ENCODE measurements around the gene CDC25A. TPM values are rescaled to one million over a fixed set of nuclear protein-coding genes. Genes with fewer than 3 reads are reported as not detected.

CDC25A gene
- total and polyA plus RNA-seq, 2 experiments from 2014 or later: 5.5 to 7.9 TPM

DNA sequence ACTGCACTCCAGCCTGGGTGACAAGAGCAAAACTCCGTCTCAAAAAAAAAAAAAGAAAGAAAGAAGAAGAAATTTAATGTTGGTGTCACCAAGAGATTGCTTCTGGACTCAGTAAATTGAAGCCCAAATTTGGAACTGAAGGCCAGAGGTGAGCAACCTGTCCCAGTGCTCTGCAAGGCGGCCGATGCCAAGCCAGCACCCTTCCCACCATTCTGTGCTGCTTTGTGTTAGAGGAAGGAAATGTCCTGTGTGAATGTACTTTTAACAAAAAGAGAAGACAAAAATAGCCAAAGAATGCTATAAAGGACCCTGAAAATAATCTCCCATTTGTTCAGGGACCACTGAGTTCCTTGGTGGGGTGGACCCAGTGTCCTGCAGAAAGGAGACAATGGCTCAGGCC is 44.6 kb downstream of the CDC25A start:
- H3K4me1 ChIP-seq (ENCODE audit: insufficient read depth): no peaks in the 10 kb centered on the region
- H3K9me2 ChIP-seq (replicated peaks; ENCODE audit: insufficient read depth): no peaks in the 10 kb centered on the region
- no peaks in the 10 kb centered on the region for H3K36me3 ChIP-seq (replicated peaks; ENCODE audit: insufficient read depth, low read depth)
- no peak overlapping the region for H3K27ac ChIP-seq
- H3K4me3 ChIP-seq: no peak overlapping the region
- H3K27me3 ChIP-seq: no peaks in the 10 kb centered on the region
- no peaks in the 10 kb centered on the region for H3K9me3 ChIP-seq (ENCODE audit: low read depth)
- no peak for DNase-seq (ENCODE audit: low spot score)
- 93% methylated on average over 3 of the region's 3 CpGs for WGBS (ENCODE audit: low lambda C conversion rate, missing lambda C conversion rate)
- H3K4me2 ChIP-seq: no peak overlapping the region
- no peak overlapping the region for H2AFZ ChIP-seq
- H3K79me2 ChIP-seq: no peaks in the 10 kb centered on the region
- TF ChIP-seq EZH2phosphoT487 (IDR thresholded peaks at IDR 0.05; ENCODE audit: low read depth, severe bottlenecking, unreplicated experiment) (no peak), EZH2 (IDR thresholded peaks at IDR 0.05; ENCODE audit: borderline replicate concordance) (no peak)
- H4K20me1 ChIP-seq (ENCODE audit: insufficient read depth, poor library complexity, severe bottlenecking): no peaks in the 10 kb centered on the region

DNA sequence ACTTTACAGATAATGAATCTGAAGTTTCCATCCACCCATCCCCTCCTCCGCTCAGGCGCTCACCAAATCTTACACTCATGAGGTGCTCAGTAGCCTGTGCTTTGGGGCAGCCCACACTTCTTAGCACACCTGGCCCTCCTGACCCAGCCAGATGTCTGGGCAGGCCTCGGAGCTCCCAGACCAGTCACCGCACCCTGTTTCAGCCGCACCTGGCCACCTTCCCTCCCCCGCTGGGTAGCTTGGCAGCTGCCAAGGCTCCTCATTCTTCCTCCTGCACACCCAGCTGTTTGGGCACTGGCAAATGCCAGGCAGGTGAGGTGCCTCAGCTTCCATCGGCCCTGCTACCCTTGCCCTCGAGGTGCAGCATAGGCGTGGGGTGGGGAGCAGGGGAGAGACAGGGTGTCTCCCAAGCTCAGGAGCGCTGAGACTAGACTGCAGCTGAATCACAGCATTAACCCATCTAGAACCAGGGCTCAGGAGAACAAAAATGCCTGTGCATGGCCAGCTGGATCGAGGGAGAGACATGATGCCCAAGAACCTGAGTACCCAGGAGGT is 45.8 kb downstream of the CDC25A start:
- Histone ChIP-seq H3K4me1 (ENCODE audit: insufficient read depth) (no peaks in the 10 kb centered on the region), H3K4me2 (no peak overlapping the region)

DNA sequence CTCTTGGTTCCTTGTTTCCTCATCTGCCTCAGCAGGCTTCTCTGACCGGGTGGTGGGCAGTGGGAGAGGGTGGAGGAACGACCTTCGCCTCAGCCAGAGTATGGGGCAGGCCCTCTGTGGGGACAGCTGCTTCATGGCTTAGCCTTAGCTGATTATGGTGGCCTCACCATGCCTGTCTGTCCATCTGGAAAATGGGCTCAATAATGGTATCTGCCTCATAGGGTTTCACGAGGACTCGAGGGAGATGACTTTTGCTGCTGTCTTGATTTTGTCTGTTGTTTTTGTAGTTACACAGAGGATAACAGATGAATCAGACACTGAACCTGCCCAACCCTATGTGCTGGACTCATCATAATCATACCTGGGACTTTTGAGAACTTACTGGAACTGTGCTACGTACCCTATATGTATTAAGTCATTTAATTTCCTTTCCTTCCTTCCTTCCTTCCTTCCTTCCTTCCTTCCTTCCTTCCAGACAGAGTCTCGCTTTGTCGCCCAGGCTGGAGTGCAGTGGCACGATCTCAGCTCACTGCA is 46.5 kb downstream of the CDC25A start:
- Histone ChIP-seq H3K27ac (no peak overlapping the region), H3K4me1 (ENCODE audit: insufficient read depth) (no peaks in the 10 kb centered on the region), H3K27me3 (no peaks in the 10 kb centered on the region), H3K79me2 (no peaks in the 10 kb centered on the region), H3K4me3 (no peak overlapping the region), H2AFZ (no peak overlapping the region), H3K4me2 (no peak overlapping the region), H4K20me1 (ENCODE audit: insufficient read depth, poor library complexity, severe bottlenecking) (no peaks in the 10 kb centered on the region), H3K9me2 (replicated peaks; ENCODE audit: insufficient read depth) (no peaks in the 10 kb centered on the region), H3K36me3 (replicated peaks; ENCODE audit: insufficient read depth, low read depth) (no peaks in the 10 kb centered on the region), H3K9me3 (ENCODE audit: low read depth) (no peaks in the 10 kb centered on the region)
- no peak for DNase-seq (ENCODE audit: low spot score)
- 96% methylated on average over 9 of the region's 9 CpGs for WGBS (ENCODE audit: low lambda C conversion rate, missing lambda C conversion rate)
- no peak for TF ChIP-seq EZH2 (IDR thresholded peaks at IDR 0.05; ENCODE audit: borderline replicate concordance)
- TF ChIP-seq, protein P1, sequence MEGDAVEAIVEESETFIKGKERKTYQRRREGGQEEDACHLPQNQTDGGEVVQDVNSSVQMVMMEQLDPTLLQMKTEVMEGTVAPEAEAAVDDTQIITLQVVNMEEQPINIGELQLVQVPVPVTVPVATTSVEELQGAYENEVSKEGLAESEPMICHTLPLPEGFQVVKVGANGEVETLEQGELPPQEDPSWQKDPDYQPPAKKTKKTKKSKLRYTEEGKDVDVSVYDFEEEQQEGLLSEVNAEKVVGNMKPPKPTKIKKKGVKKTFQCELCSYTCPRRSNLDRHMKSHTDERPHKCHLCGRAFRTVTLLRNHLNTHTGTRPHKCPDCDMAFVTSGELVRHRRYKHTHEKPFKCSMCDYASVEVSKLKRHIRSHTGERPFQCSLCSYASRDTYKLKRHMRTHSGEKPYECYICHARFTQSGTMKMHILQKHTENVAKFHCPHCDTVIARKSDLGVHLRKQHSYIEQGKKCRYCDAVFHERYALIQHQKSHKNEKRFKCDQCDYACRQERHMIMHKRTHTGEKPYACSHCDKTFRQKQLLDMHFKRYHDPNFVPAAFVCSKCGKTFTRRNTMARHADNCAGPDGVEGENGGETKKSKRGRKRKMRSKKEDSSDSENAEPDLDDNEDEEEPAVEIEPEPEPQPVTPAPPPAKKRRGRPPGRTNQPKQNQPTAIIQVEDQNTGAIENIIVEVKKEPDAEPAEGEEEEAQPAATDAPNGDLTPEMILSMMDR (IDR thresholded peaks at IDR 0.05; ENCODE audit: poor library complexity): no peak
- no peak for TF ChIP-seq EZH2phosphoT487 (IDR thresholded peaks at IDR 0.05; ENCODE audit: low read depth, severe bottlenecking, unreplicated experiment)

More for the DNA sequence above, 45.8 kb downstream of the CDC25A start:
- DNase-seq (ENCODE audit: low spot score): no peak
- Histone ChIP-seq H3K27me3 (no peaks in the 10 kb centered on the region), H3K4me3 (no peak overlapping the region), H3K9me2 (replicated peaks; ENCODE audit: insufficient read depth) (no peaks in the 10 kb centered on the region), H4K20me1 (ENCODE audit: insufficient read depth, poor library complexity, severe bottlenecking) (no peaks in the 10 kb centered on the region), H3K36me3 (replicated peaks; ENCODE audit: insufficient read depth, low read depth) (no peaks in the 10 kb centered on the region), H2AFZ (no peak overlapping the region), H3K79me2 (no peaks in the 10 kb centered on the region), H3K9me3 (ENCODE audit: low read depth) (no peaks in the 10 kb centered on the region), H3K27ac (no peak overlapping the region)
- TF ChIP-seq EZH2 (IDR thresholded peaks at IDR 0.05; ENCODE audit: borderline replicate concordance): no peak
- no peak for TF ChIP-seq EZH2phosphoT487 (IDR thresholded peaks at IDR 0.05; ENCODE audit: low read depth, severe bottlenecking, unreplicated experiment)
- TF ChIP-seq, protein P1 (IDR thresholded peaks at IDR 0.05; ENCODE audit: poor library complexity): no peak
- 93% methylated on average over 11 of the region's 11 CpGs for WGBS (ENCODE audit: low lambda C conversion rate, missing lambda C conversion rate)

DNA sequence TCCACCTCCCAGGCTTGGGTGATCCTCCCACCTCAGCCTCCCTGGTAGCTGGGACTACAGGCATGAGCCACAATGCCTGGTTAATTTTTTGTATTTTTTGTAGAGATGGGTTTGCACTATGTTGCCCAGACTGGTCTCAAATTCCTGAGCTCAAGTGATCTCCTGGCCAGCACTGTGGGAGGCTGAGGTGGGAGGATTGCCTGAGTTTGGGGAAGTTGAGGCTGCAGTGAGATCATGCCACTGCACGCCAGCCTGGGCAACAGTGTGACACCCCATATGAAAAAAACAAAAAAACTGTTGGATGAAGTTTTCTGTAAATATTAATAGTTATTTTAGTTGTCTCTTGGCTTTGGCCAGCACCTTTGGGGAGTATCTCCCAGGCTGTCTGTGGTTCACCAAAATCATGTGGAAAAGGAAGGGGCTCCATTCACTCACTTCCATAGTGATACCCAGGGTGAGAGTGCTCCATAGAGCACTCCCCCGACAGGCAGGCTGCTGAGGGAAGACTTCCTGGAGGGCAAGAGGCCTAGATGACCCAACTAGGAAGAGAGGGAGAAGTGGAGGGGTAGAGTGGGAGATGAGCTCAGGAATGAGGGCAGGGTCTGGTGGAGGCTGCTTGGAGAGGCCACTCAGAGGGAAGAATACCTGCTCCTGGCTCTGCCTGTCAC is 47.1 kb downstream of the CDC25A start:
- no peak for DNase-seq (ENCODE audit: low spot score)
- no peaks in the 10 kb centered on the region for H3K4me1 ChIP-seq (ENCODE audit: insufficient read depth)
- no peaks in the 10 kb centered on the region for H3K9me2 ChIP-seq (replicated peaks; ENCODE audit: insufficient read depth)
- H3K36me3 ChIP-seq (replicated peaks; ENCODE audit: insufficient read depth, low read depth): no peaks in the 10 kb centered on the region
- 88% methylated on average over 2 of the region's 2 CpGs for WGBS (ENCODE audit: low lambda C conversion rate, missing lambda C conversion rate)
- no peaks in the 10 kb centered on the region for H3K9me3 ChIP-seq (ENCODE audit: low read depth)
- H3K27me3 ChIP-seq: no peaks in the 10 kb centered on the region
- no peak overlapping the region for H2AFZ ChIP-seq
- no peaks in the 10 kb centered on the region for H4K20me1 ChIP-seq (ENCODE audit: insufficient read depth, poor library complexity, severe bottlenecking)
- no peak overlapping the region for H3K4me2 ChIP-seq
- H3K4me3 ChIP-seq: no peak overlapping the region
- no peak overlapping the region for H3K27ac ChIP-seq
- H3K79me2 ChIP-seq: no peaks in the 10 kb centered on the region
- TF ChIP-seq EZH2phosphoT487 (IDR thresholded peaks at IDR 0.05; ENCODE audit: low read depth, severe bottlenecking, unreplicated experiment) (no peak), EZH2 (IDR thresholded peaks at IDR 0.05; ENCODE audit: borderline replicate concordance) (no peak)
- TF ChIP-seq, protein P1 (IDR thresholded peaks at IDR 0.05; ENCODE audit: poor library complexity): no peak

Measured in hepatocyte (in vitro differentiated cells).